ENCODE data around the gene TMPRSS6.

- TF ChIP-seq CTCF (IDR thresholded peaks at IDR 0.05) (no peak), EZH2 (IDR thresholded peaks at IDR 0.05; ENCODE audit: borderline replicate concordance, insufficient read depth, low read depth, low read length, poor library complexity, severe bottlenecking) (no peak)
These were observed 80.5 kb downstream of the TMPRSS6 start for GRCh38 chr22:37028692-37029674.
